GM12892 (cell line): Measurements from ENCODE around the gene MYRFL.
A peak's percentile ranks its signal among the peaks of the same experiment; 100 is the strongest.
"Not testable (repeated sequence)": the region's sequence is repeated elsewhere in the genome, so short reads cannot be mapped to it uniquely, and the experiment has no call there.

ENCODE experiments used
- DNase-seq: peaks from one replicate; pipeline ENCODE4 v3.0.0; 2011; ENCODE audit not compliant: insufficient read length
- FAIRE-seq: peaks from 2 replicates; lab custom pipeline; 2011; peaks lifted over from hg19 to GRCh38; lab: Jason Lieb, UNC
- POLR2A ChIP-seq: IDR thresholded peaks from 2 replicates; pipeline ENCODE4 v1.6.1; 2011; ENCODE audit warnings: low read depth, low read length, control low read depth
- POLR2AphosphoS5 ChIP-seq: IDR thresholded peaks from 2 replicates; pipeline ENCODE4 v1.6.1; 2011; ENCODE audit warnings: low read depth, low read length, control low read depth
- TAF1 ChIP-seq: IDR thresholded peaks from 2 replicates; pipeline ENCODE4 v1.6.1; 2011; ENCODE audit warnings: low read depth, mild to moderate bottlenecking, control low read depth, low read length, borderline replicate concordance

Gene MYRFL

DNA sequence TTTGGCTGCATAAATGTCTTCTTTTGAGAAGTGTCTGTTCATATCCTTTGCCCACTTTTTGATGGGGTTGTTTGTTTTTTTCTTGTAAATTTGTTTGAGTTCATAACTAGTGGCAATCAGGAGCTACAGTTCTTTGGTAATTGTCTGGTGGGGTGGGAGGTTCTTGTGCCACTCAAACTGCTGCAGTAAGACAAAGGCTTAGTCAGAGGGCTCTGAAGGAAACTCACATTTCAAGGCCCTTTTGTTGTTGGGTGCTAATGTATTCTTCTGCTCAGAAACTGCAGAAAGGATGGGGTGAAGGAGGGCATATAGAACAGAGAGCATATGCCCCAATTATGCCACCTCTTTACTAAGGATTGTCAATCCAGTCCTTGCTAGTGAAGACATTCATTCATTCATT lies 21.9 kb downstream of the MYRFL start:
- DNase-seq = no peak
- FAIRE-seq = no peak
- no peak for TF ChIP-seq POLR2AphosphoS5
- TF ChIP-seq TAF1 = no peak
- TF ChIP-seq POLR2A = no peak

DNA sequence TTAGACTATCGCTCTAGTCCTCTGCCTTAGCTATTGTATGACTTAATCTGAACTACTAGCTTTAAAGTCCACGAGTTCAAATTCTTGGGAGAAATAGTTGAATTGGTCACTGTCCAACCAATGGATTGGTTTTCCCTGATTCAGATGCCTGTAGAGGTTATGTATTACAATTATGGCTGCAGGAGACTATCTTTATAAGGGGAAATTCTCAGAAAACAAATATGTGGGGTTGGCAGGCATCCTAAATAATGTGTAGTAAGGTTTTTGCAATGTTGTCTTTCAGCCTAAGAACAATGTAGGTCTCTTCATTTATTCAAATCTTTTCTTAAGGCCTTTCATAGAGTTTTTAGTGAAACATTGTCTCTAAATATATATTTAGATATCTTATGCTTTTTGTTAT lies 26.9 kb downstream of the MYRFL start:
- TF ChIP-seq POLR2AphosphoS5 (no peak), TAF1 (no peak), POLR2A (no peak)
- FAIRE-seq (no peak), DNase-seq (no peak)

DNA sequence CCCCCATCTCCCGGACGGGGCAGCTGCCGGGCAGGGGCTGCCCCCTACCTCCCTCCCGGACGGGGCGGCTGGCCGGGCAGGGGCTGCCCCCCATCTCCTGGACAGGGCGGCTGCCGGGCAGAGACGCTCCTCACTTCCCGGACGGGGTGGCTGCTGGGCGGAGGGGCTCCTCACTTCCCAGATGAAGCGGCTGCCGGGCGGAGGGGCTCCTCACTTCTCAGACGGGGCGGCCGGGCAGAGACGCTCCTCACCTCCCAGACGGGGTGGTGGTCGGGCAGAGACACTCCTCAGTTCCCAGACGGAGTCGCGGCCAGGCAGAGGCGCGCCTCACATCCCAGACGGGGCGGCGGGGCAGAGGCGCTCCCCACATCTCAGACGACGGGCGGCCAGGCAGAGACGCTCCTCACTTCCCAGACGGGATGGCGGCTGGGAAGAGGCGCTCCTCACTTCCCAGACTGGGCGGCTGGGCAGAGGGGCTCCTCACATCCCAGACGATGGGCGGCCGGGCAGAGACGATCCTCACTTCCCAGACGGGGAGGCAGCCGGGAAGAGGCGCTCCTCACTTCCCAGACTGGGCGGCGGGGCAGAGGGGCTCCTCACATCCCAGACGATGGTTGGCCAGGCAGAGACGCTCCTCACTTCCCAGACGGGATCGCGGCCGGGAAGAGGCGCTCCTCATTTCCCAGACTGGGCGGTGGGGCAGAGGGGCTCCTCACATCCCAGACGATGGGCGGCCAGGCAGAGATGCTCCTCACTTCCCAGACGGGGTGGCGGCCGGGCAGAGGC lies 28.3 kb downstream of the MYRFL start:
- not testable (repeated sequence) for DNase-seq, FAIRE-seq

DNA sequence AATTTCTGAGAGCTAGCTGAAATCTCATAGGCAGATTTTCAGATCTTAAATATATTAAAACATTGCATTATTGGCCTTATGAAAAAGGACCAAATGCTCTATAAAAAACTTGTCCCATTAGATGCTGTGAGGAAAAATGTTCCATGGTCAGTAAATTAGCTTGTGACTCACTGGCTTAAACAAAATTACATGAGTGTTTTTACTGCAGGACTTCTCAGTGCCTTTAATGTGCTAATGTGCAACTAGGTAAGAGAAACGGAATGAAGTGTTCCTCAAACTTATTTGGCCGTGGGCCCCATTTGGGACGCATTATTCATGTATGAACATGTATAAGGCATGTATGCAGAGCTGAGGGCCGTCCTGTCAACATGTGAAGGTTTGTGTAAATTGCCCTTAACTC lies 41.7 kb downstream of the MYRFL start:
- DNase-seq (no peak), FAIRE-seq (no peak)
- TF ChIP-seq TAF1 (no peak), POLR2AphosphoS5 (no peak), POLR2A (no peak)

DNA sequence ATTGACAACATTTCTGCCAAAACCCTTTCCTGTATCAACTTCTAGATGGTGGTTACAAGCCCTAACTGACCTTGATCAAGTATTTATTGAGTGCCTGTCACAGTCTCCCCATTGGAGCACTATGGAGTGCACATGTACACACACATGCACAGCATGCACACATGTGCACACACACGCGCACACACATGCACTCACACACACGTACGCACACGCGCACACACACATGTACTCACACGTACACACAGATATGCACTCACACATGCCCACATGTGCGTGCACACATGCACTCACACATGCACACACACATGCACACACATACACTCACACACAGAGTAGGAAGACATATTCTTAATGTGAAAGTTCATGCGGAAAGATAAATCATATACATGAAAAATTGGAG lies 43.7 kb downstream of the MYRFL start:
- TF ChIP-seq POLR2AphosphoS5 (no peak), POLR2A (no peak), TAF1 (no peak)
- no peak for FAIRE-seq
- DNase-seq = no peak

DNA sequence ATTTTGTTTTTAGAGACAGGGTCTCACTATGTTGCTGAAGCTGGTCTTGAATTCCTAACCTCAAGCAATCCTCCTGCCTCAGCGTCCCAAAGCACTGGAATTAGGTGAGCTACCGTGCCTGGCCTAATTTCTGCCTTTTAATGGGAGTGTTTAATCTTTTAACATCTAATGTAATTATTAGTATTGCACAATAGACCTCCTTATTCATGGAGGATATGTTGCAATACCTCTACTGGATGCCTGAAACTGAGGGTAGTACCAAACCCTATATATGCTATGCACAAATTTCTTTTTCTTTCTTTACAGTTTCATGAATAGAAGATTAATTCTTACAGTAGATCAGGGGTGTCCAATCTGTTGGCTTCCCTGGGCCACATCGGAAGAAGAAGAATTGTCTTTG lies 47.8 kb downstream of the MYRFL start:
- TF ChIP-seq POLR2A = no peak
- TF ChIP-seq TAF1 = no peak
- TF ChIP-seq POLR2AphosphoS5 = no peak
- FAIRE-seq = no peak
- no peak for DNase-seq

DNA sequence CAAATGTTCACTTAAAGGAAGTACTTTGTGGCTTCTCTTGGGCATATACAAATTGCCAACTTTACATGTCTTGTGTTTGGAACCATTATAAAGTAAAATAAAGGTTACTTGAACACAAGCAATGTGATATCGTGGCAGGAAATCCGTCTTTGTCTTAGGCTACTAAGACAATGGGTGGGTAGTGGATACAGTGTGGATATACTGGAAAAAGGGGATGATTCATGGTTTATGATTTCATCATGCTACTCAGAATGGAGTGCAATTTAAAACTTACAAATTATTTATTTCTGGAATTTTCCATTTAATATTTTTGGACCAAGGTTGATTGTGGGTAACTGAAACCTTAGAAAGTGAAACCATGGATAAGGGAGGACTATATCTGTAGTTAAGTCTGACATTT lies 48.4 kb downstream of the MYRFL start:
- no peak for DNase-seq
- FAIRE-seq = no peak
- no peak for TF ChIP-seq POLR2A
- no peak for TF ChIP-seq POLR2AphosphoS5
- no peak for TF ChIP-seq TAF1

DNA sequence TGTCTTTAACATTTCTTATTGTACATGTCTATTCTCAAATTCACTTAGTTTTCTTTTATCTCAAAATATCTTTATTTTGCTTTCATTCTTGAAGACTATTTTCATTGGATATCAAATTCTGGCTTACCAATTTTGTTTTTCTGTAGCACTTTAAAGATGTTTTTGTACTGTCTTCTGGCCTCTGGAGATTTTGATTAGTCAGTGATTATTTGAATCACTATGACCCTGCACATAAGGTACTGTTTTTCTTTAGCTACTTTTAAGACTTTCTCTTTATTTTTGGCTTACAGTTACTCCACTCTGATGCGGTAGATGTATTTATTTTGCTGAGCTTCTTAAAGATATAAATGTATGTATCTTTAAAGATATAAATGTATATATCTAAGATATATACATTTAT lies 49.6 kb downstream of the MYRFL start:
- DNase-seq (no peak), FAIRE-seq (no peak)
- no peak for TF ChIP-seq TAF1
- no peak for TF ChIP-seq POLR2AphosphoS5
- no peak for TF ChIP-seq POLR2A

DNA sequence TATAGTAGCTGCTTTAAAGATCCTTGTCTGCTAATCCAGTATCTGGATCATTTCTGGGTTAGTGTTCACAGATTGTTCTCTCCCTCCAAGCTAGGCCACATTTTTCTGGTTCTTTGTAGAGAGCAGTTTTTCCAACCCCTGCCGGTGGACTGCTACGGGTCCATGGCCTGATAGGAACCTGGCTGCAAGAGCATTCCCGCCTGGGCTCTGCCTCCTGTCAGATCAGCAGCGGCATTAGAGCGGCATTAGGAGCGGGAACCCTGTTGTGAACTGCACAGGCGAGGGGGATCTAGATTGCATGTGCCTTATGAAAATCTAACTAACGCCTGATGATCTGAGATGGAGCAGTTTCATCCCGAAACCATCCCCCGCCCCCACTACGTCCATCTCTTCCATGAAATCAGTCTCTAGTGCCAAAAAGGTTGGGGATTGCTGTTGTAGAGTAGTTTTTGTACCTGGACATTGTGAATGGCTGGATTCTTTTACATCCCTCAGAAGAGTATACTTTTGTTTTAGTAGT lies 50.4 kb downstream of the MYRFL start:
- DNase-seq (no peak), FAIRE-seq (no peak)
- no peak for TF ChIP-seq TAF1
- no peak for TF ChIP-seq POLR2A
- TF ChIP-seq POLR2AphosphoS5 = no peak

DNA sequence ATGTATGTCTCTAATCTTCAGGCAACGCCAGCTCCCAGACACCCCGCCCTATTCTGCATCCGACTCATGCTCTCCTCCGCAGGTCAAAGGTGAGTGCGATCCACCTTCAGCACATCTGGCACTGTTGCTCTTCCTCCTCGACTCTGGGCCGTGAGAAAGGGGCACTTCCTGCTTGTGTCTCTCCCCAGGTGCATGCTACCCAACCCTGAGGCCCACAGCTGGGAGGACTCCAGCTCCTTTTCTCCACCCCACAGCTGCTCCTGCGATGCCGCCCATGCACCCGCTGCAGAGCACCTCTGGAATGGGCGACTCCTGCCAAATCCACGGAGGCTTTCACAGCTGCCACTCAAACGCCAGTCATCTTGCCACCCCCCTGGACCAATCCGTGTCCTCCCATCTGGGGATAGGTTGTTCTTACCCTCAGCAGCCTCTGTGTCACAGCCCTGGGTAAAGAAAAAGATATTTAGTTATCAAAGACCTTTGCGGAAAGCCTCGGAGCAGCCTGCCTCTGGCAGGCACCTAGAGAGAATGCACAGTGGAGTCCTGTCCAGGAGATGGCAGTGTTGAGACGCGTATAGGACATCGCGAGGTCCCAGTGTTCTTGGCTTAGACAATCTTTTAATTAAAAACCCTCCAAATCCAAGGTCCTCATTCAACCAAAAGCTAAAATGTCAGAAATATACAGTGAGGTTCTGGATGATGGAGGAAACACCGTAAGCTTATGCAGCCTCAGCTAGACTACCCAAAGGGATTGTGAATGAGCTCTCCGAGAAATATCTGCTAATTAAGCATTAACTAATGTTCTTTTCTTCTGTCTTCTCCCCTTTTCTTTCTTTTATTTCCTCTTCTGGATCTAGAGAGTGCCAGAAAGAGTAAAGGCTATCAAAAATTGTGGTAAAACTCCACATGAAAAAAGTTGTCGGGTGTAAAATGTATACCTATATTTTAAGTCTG lies 54.3 kb downstream of the MYRFL start:
- TF ChIP-seq POLR2AphosphoS5 (no peak), TAF1 (no peak), POLR2A (no peak)
- FAIRE-seq = peak; percentile 61

DNA sequence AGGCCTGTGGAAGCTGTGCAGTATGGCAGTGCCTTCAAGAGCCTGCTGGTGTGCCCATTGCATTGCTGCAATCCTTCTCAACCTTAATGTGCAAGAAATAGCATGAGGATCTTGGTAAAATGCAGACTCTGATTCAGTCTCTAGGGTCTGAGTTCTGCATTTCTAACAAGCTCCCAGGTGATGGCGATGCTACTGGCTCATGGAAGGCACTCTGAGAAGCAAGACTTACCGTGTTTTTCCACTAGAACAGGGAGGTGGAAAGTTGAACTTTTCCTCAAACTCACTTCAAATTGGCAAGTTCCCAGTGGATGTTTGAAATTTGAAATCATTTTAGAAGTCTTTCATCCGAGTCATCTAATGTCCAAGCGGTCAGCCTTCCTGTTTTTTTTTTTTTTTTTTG lies 55.5 kb downstream of the MYRFL start:
- DNase-seq = no peak
- FAIRE-seq = no peak
- TF ChIP-seq POLR2AphosphoS5 (no peak), POLR2A (no peak)

More for the DNA sequence above, 54.3 kb downstream of the MYRFL start:
- peak; percentile 50 for DNase-seq
